HG03571 (cell line): ENCODE data around the gene PLEKHH1.
"Not testable (repeated sequence)": the region's sequence is repeated elsewhere in the genome, so short reads cannot be mapped to it uniquely, and the experiment has no call there.

ENCODE experiments used
- ATAC-seq: cut with Tn5 transposase; IDR thresholded peaks from one replicate; pipeline ENCODE4 v1.9.1; 2021; ENCODE audit not compliant: unreplicated experiment

The PLEKHH1 gene

DNA sequence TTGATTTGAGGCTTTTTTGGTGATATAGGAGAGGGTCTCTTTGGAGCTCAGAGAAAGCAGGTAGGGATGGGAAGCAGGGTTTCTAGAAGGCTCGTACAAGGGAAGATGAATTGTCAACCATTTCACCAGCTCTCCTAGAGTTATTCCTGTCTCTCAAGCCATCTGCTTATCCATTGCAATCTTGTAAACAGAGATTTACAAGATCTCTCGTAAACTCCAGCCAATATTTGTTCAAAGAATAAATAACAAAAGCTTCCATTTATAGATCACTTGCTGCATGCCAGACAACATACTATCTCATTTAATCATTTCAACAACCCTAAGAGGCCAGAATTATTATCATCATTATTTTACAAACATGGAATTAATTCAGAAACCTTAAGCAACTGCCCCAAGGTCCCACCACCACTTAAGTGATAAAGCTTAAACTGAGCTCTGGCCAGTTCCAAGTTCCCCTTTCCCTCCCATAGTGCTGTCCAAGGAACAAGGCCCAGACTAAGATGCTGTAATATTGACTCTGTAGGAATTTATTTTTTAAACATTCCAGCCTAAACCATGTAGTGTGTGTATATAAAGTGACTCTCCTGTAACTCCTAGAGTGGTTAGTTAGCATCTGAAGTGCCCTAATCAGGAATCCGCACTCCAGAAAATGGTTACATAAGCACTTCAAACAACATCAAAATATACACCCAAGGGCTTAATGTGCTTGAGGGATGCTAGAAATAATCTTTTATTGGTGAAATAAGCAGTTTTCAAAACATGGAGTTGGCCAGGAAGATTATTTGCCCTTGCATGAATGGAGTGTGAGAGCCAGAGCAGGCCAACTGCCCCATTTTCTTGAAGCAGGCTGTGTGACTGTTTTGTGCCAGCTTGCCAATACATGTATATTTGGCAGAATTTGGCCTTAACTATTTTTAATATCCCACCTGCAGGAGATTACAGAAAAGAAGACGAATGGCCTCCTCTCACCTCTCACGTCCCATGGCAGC, 2.8 kb upstream of the PLEKHH1 start:
- no peak for ATAC-seq

DNA sequence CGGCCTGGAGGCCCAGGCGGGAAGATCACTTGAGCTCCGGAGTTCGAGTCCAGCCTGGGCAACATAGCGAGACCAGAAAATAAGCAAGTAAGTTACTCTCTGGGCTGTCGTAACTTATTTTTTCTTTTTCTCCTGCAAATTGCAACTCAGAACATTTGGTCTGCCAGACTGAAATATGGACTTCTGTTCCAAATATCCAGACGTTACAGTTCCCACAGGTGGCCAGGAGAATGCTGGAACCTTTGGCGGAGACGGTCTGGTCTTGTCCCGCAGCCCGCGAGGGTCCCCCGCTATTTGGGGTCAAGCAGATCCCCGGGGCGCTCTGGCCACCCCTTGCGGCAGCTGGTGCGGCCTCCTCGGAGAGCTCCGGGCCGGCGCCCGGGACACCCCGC, 488 bp upstream of the PLEKHH1 start:
- ATAC-seq: no peak

DNA sequence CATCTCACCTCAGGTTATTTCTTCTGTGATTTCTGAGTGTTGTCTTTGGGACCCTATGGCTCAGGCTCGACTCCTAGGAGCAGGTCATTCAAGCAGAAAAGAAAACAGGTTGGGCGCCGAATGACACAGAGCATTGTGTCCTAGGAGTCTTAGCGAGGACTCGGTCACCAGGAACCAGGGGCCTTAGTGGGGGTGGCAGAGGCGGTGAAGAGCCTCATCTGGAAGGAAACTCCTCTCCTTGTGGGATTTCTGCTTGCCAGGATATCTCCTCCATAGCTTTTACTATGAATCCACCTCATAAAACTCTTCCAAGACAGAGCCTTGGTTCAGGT, 630 bp downstream of the PLEKHH1 start:
- no peak for ATAC-seq

DNA sequence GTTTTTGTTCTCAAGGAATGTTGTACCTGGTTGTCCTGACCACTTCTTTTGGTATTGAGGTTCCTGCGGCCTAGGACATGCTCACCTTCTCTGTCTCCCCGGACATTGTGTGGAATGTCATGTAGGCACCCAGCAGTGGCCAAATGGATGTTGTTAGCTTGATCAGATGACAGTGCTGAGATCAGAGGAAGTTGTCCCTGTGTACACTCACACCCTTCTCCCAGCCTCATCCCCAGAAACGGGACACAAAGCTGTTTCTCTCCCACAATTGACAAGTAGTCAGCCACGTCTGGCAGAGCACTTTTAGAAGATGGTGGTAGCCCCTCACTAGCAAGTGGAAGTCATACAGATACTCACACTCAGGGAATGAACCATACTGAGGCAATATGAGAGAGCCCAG, 3.0 kb downstream of the PLEKHH1 start:
- no peak for ATAC-seq

DNA sequence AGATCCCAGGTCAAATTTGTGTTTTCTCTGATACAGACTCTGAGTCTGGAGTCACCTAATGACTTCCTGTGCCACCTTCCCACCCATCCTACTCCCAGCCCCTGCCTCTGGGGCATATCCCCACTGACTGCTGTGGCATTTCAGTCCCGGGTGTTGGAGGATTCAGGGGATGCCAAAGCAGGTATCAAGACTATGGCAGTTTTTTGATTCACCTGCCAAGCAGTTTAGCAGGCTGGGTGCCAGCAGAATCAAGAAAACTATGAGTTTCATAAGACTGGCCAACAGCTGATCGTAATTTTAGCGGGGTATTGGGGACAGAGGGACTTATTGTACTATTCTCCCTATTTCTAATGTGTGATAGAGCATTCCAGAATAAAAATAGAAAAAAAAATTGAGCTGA, 4.6 kb downstream of the PLEKHH1 start:
- no peak for ATAC-seq

DNA sequence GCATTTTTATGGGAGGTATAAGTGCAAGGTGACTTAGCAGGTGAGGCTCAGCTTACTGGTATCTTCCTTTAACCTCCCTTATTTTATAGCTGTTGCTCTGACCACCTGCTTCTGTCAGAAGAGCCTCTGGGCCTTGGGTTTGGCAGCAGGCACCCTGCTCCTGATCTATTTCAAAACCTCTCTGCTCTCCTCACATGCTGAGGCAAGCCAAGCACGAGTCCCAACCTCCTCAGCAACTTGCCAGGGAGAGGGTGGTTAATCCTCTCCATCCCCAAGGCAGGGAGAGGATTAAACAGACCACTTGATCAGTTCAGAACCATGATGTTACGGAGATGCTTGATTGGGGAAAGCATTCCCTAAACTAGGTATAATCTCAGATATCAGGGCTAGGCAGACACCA, 5.4 kb downstream of the PLEKHH1 start:
- no peak for ATAC-seq

DNA sequence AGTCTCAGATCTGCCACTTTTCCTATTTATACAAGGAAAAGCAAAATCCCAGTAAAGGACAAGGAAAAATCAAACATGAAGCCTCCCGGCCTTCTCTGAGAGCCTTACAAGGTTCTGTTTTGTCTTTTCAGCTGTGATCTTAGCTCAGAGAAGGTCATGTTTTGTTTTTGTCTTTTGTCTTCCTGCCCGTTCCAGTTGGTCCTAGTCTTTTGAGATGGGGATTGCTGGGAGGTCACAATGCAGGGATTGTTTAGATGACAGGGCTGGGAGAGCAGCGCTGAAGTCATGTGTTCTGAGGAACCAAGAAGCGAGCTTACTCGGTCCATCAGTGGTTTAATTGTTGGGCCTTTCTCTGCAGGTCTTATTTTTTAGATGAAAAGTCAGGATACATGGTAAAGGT, 6.0 kb downstream of the PLEKHH1 start:
- ATAC-seq: no peak

DNA sequence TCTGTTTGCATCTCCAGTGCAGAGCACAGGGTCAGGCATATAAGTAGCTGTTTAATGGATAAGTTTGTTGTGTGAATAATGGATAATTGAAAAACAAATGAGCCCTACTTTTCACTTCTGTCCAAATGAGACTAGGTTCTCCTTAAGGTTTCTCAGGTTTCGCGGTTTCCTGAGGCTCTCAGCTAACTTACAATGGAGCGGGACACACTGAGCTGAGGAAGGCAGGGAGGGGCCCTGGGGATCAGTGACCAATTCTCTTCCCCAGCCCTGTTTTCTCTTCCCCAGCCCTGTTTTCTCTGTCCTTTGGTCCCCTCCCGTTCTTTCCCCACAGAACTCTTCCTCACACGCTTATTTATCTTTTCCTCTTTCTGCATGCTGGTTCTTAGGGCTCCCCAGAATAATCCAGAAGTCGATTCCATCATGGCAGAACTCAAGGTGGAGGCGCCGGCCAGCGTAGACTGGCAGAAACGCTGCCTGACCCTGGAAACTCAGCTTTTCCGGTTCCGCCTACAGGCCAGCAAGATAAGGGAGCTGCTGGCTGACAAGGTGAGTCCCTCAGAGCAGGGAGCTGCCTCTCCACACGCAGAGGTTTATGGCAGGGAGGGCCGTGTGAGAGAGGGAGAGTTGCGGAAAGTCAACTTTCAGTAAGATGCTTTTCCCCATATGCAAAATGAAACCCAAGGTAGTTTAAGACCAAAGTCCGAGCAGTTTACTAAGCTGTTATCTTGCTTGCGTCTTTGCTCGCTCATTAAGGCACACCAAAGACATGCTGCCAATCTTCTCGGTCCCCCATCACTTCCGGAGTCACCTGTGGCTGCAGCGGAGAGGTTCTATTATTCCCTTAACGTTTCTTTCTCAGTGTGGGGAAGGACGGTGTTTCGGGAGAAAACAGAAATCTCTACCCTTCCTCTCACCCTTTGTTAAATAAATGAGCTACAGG, 8.6 kb downstream of the PLEKHH1 start:
- no peak for ATAC-seq

DNA sequence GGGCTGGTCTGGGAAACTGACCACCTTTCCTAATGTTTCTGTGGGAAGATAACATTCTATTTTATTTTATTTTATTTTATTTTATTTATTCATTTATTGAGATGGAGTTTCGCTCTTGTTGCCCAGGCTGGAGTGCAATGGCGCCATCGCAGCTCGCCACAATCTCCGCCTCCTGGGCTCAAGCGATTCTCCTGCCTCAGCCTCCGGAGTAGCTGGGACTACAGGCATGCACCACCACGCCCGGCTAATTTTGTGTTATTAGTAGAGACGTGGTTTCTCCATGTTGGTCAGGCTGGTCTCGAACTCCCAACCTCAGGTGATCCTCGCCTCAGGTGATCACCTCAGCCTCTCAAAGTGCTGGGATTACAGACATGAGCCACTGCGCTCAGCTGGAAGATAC, 9.5 kb downstream of the PLEKHH1 start:
- not testable (repeated sequence) for ATAC-seq

DNA sequence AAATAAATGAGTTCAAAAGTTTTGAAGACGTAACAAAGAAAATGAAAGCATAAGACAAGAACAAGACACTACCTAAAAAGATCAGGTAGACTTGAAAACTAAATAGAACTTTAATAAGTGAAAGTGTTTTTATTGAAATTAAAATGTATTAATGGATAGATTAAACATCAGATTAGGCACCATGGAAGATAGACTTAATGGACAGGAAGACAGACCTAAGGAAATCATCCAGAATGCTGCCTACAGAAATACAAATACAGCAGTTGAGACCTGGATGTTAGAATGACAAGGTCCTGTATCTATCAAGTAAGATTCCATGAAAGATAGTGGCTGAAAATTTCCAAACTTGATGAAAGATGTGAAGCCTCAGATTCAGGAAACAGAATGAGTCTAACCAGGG, 11.5 kb downstream of the PLEKHH1 start:
- ATAC-seq: no peak

DNA sequence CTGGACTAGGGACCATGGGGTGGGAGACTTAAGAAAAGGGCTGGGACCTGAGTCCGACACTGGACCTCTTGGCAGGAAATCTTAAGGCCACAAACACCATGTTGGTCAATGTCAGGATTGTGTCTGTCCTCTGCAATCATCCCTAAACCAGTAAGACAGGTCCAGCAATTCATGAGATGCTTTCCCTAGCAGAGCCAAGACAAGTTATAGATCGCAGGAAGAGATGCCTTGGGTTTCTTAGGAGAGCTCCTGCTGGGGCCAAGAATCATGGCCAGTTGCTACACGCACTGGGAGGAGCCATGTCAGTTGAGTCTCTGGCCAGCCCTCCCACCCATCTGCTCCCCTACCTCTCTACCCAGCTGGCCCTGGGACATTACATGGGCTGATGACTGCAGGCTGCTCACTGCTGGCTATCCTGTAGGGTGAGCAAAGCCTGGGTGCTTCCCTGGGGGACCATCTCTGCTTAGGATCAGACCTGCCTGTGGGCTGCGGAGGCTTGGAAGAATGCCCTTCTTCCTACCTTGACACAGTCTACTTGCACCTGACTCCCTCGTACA, 14.2 kb downstream of the PLEKHH1 start:
- ATAC-seq: no peak

DNA sequence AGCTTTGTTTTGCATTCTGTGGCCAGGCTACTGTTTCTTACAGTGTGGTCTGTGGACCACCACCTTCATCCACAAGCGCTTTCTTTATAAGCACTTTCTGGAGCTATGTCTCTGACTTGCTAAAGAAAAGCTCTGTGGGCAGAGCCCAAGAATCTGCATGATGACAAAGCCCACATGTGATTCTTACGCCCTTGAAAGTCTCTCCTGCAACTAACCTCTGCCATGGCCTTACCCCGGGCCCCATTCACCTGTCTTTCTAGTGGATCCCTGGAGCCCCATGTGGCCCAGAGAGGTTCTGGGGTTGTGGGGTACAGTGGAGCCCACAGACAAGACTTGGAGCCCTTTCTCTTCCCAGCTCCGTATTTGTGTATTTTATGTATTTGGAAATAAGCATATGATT, 16.6 kb downstream of the PLEKHH1 start:
- ATAC-seq: no peak

DNA sequence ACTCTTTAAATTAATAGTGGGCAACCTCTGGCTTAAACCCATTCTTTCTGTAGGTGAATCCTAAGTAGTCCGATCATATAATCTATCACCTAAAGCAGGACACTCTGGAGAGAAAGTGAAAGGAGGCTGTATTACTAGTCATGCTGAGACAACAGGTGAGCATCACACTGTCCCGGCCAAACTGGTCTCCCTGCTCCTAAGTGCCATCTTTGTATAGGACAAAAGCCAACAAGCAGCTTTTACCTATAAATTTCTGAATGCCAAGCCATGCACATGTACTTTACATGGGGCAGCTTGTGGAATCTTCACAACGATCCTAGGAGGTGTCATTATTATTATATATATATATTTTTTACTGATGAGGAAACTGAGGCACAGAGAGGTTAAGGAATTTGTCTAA, 18.0 kb downstream of the PLEKHH1 start:
- no peak for ATAC-seq

DNA sequence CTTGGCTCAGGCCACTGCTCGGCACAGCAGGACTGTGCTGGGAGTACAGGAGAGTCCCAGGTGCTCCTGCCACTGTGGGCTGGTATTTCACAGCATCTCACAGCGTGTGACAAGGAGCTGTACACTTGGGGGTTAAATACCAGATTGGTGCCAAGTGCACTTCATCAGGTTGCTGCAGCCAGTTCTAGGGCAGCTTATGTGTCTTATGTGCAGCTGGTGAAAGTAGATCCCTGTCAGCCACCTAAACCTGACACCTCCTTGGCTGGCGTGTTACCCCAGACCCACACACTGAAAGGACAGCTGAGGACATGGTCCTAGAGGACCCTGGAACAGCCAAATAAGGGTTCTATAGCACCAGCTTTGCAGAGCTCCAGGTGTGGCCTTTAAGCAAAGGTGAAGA, 18.9 kb downstream of the PLEKHH1 start:
- no peak for ATAC-seq

DNA sequence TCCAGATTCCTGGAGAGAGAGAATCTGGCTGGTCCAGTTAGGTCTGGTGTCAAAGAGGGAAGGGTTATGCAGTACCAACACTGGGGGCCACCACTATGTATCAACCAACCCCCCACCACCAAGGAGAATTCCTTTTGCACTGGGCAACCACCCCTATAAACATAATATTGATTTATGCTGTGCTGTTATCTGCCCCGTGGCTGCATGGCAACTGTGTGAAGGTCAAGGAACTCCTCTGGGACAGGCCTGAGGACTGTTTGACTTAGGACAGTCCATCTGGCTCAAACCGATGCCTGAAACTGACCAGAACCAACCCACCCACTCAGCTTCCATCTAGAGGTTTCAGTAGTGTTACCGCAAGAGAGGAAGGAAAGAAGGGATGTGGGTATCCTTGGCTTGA, 20.5 kb downstream of the PLEKHH1 start:
- no peak for ATAC-seq

DNA sequence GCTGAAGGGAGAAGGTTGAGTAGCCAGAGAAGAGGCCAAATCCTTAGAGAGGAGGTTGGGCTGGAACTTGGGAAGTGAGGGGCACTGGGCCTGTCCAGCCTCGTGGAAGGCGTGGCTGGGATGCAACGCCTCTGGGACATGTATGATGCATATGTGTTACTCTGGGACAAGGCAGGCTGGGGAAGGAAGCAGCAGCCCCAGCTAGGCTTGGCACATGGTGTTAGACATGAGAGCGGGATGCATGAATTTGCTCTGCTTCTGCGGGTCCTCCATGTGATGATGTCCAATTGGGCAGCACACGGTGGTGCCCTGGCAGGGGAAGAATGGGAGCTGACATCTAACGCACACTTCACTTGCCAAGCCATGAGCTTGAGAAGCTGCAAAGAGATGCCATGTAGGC, 21.3 kb downstream of the PLEKHH1 start:
- no peak for ATAC-seq

DNA sequence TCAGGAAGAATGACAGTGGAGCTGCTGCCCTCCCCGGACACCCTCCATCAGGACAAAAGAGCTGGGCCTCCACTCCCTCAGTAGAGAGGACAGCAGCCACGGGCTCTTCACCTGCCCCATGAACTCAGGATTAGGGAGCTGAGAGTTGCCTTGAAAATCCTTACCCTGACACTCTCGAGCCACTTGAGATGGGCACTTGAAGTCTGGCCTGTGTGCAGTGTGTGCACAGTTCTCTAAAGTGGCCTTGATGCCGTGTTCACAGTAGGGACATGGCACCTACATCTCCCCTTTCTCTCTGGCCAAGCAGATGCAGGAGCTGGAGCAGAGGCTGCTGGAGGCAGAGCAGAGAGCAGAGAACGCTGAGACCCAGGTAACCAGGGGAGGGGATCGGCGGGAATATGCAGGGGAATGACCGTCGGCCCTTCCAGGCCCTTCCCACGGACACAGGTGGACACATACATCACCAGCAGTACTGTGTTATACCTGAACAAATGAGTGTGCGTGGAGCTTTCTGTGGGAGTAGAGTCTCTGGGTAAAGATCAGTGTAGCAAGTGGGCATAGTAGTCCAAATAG, 22.5 kb downstream of the PLEKHH1 start:
- ATAC-seq: no peak

DNA sequence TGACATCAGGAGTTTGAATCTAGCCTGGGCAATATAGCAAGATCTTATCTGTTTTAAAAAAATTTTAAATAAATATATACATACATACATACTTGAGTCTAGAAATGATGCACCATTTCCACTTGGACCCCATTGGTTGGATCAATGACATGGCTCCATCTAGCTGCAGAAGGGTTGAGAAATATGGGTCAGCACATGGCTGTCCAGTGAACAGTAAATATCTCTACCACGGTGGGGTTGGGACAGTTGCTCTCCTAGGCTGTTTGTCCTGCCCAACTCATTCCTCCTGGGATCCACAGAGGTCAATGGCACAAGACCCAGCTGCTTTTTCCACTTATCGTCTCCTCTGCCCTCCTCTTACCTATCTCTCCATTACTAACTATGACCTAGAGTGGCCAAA, 23.6 kb downstream of the PLEKHH1 start:
- ATAC-seq: no peak

DNA sequence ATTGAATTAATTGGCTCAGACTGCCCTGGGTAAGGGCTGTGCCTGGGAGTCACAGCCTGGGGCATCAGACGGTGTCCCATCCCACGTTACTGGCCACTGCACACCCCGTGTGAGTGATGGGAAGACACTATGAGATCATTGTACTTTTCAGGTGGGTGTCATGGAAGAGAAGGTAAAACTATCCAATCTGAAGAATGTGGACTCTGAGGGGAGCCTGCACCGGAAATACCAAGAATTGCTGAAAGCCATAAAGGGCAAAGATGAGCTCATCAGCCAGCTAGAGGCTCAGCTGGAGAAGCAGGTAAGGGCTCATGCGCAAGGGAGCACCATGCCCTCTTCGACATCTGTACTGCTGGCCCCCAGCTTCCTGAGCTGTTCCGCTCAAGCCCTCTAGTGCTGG, 24.0 kb downstream of the PLEKHH1 start:
- no peak for ATAC-seq

DNA sequence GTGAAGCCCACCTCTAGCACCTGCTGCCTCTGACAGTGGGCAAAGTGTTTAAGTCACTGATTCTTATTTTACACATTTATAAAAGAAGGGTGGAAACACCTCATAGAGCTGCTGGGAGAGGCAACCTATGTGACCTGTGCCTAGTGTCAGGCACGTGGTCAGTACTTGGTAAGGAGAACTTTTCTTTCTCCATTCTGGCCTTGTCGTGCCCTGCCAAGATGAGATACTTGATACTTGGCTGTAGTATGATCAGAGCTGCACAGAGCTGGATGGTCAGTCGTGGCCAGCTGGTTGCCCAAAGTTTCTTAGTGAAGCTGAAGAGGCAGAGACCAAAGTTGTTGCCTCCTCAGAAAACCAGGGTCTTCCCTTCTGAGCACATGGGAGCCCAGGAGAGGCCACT, 24.6 kb downstream of the PLEKHH1 start:
- ATAC-seq: no peak

DNA sequence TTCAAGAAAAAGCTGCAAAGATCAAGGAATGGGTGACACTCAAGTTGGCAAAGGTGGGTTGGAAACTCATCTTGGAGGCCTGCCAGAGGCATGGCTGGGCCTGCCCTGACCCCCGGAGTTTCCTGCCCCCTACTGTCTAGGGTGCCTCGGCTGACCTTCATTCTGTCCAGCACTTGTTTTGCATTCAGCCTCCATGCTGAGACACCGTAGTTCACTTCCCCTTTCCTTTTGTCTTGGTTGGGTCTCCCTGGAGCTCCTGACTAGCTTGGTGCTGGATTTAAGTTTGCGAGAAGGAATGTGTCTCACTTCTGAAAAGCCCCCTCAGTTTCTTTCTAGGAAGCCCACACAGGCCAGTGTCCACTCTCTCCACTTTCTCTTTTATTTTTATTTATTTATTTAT, 26.5 kb downstream of the PLEKHH1 start:
- no peak for ATAC-seq
